Activated CD4-positive, alpha-beta T cell treated with anti-CD3 and anti-CD28 coated beads for 36 hours (primary cell): Measurements from ENCODE around the gene CGGBP1. TPM values are rescaled to one million over a fixed set of nuclear protein-coding genes. Genes with fewer than 3 reads are reported as not detected.
"Not testable (repeated sequence)": the region's sequence is repeated elsewhere in the genome, so short reads cannot be mapped to it uniquely, and the experiment has no call there.

Experiments
- ATAC-seq: fragments of 200-7000 bp; cut with Tn5 transposase; one replicate; pipeline ENCODE4 v1.10.0; 2021; ENCODE audit warnings: mild to moderate bottlenecking, moderate library complexity
- CTCF ChIA-PET: fragments of 350-600 bp; sonication (Branson Sonifier 250); formaldehyde crosslinking; loops from one replicate; lab custom pipeline; 2021; ENCODE audit warnings: antibody characterized with exemption; lab: Charles Lee
- POLR2A ChIA-PET: fragments of 350-600 bp; sonication (Branson Sonifier 250); formaldehyde crosslinking; loops from one replicate; lab custom pipeline; 2021; ENCODE audit warnings: antibody characterized with exemption, inconsistent platforms; lab: Charles Lee
- DNase-seq: peaks from one replicate; pipeline ENCODE4 v3.0.0-alpha.2; 2020
- H3K27ac Mint-ChIP-seq: one replicate; pipeline ENCODE4 v1.8.0; 2021; ENCODE audit warnings: mixed read lengths
- H3K27me3 Mint-ChIP-seq: one replicate; pipeline ENCODE4 v1.8.0; 2021; ENCODE audit warnings: mixed read lengths
- H3K36me3 Mint-ChIP-seq: one replicate; pipeline ENCODE4 v1.8.0; 2021; ENCODE audit warnings: low read depth, mixed read lengths
- H3K4me1 Mint-ChIP-seq: one replicate; pipeline ENCODE4 v1.8.0; 2021; ENCODE audit warnings: mixed read lengths
- H3K4me3 Mint-ChIP-seq: one replicate; pipeline ENCODE4 v1.8.0; 2021; ENCODE audit warnings: mild to moderate bottlenecking, moderate library complexity, mixed read lengths
- H3K9me3 Mint-ChIP-seq: one replicate; pipeline ENCODE4 v1.8.0; 2021; ENCODE audit warnings: low read depth, mixed read lengths
- intact Hi-C, 2 experiments: fragments of 100-400 bp; cut with DNase I in 1 of 2; cut with micrococcal nuclease in 1 of 2; formaldehyde crosslinking; loops; one replicate each; pipeline versions ENCODE4 v1.14.2 to v1.15.1; 2022 to 2024; cut with DNase I, micrococcal nuclease
- total RNA-seq, 2 experiments: library from RNA; stranded (reverse); gene quantifications; one replicate each; pipeline ENCODE4 v1.2.3, GENCODE V29; 2021

Gene CGGBP1
- total RNA-seq, 2 experiments from 2014 or later, result 85.4 to 95.5 TPM

GRCh38 chr3:88034491-88035275 is 24.1 kb downstream of the CGGBP1 start:
- H3K4me1 Mint-ChIP-seq, result peaks cover 29% of the 10 kb centered on the region
- no peaks in the 10 kb centered on the region for H3K27me3 Mint-ChIP-seq
- ATAC-seq, result no peak
- H3K9me3 Mint-ChIP-seq, result no peaks in the 10 kb centered on the region
- H3K36me3 Mint-ChIP-seq, result no peaks in the 10 kb centered on the region
- no peak overlapping the region for H3K27ac Mint-ChIP-seq
- POLR2A ChIA-PET, result no interaction called here
- CTCF ChIA-PET, result interaction anchor here (0.7 to 1.3 kb wide), 3 partner anchors 14 to 20 kb away, joined by 3 to 4 read pairs (median 4); no protein-coding TSS in a partner anchor
- H3K4me3 Mint-ChIP-seq, result no peak overlapping the region
- no peak for DNase-seq
- intact Hi-C loops, result loop anchor here in 1 of 2 experiments (5.0 kb wide), 1 partner anchor 78 kb away; no protein-coding TSS in a partner anchor

- DNase-seq, result no peak
- peaks cover 32% of the 10 kb centered on the region for H3K4me1 Mint-ChIP-seq
- CTCF ChIA-PET, result interaction anchor here (0.8 to 1.3 kb wide), 2 partner anchors 13 to 23 kb away, joined by 3 read pairs; no protein-coding TSS in a partner anchor
Observed at GRCh38 chr3:88033808-88034207, 25.0 kb downstream of the CGGBP1 start.

GRCh38 chr3:88033079-88033478 is 25.7 kb downstream of the CGGBP1 start:
- H3K36me3 Mint-ChIP-seq, result no peaks in the 10 kb centered on the region
- CTCF ChIA-PET, result interaction anchor here (0.8 kb wide), 1 partner anchor 22 kb away, joined by 3 read pairs; no protein-coding TSS in a partner anchor
- POLR2A ChIA-PET, result no interaction called here
- no peak overlapping the region for H3K27ac Mint-ChIP-seq
- H3K4me1 Mint-ChIP-seq, result peaks cover 32% of the 10 kb centered on the region
- no peaks in the 10 kb centered on the region for H3K9me3 Mint-ChIP-seq
- ATAC-seq, result no peak
- no peak overlapping the region for H3K4me3 Mint-ChIP-seq
- intact Hi-C loops, result loop anchor here in 1 of 2 experiments (5.0 kb wide), 1 partner anchor 79 kb away; no protein-coding TSS in a partner anchor
- no peaks in the 10 kb centered on the region for H3K27me3 Mint-ChIP-seq
- no peak for DNase-seq

More at GRCh38 chr3:88033808-88034207, 25.0 kb downstream of the CGGBP1 start:
- H3K4me3 Mint-ChIP-seq, result no peak overlapping the region
- no peaks in the 10 kb centered on the region for H3K27me3 Mint-ChIP-seq
- POLR2A ChIA-PET, result no interaction called here
- H3K27ac Mint-ChIP-seq, result no peak overlapping the region
- no peaks in the 10 kb centered on the region for H3K36me3 Mint-ChIP-seq
- intact Hi-C loops, result loop anchor here in 1 of 2 experiments (5.0 kb wide), 1 partner anchor 78 kb away; no protein-coding TSS in a partner anchor
- no peak for ATAC-seq
- no peaks in the 10 kb centered on the region for H3K9me3 Mint-ChIP-seq

GRCh38 chr3:88032245-88032644 is 26.6 kb downstream of the CGGBP1 start:
- Mint-ChIP-seq H3K36me3 (no peaks in the 10 kb centered on the region), H3K27ac (peak overlapping the region; percentile 87), H3K9me3 (no peaks in the 10 kb centered on the region), H3K27me3 (no peaks in the 10 kb centered on the region), H3K4me3 (peak overlapping the region; percentile 68), H3K4me1 (peaks cover 32% of the 10 kb centered on the region)
- ChIA-PET POLR2A (interaction anchor here (0.9 kb wide), 1 partner anchor 28 kb away, joined by 3 read pairs; no protein-coding TSS in a partner anchor), CTCF (interaction anchor here (0.6 to 2.0 kb wide), 7 partner anchors 15 to 81 kb away, joined by 3 to 6 read pairs (median 3); partner anchors contain the start of gene CGGBP1)
- no peak for DNase-seq
- intact Hi-C loops, result loop anchor here in 1 of 2 experiments (5.0 kb wide), 1 partner anchor 80 kb away; no protein-coding TSS in a partner anchor
- peak; percentile 13 for ATAC-seq

- DNase-seq (peak; percentile 29), ATAC-seq (peak; percentile 88)
- H3K4me1 Mint-ChIP-seq, result peaks cover 32% of the 10 kb centered on the region
- intact Hi-C loops, result loop anchor here (1.0 to 5.0 kb wide), 2 partner anchors 28 to 81 kb away; partner anchors contain the start of genes CGGBP1 (in 1 of the 2) and ZNF654 (in 1 of the 2)
- ChIA-PET CTCF (interaction anchor here (1.0 to 2.0 kb wide), 6 partner anchors 18 to 81 kb away, joined by 3 to 6 read pairs (median 3); partner anchors contain the start of gene CGGBP1), POLR2A (interaction anchor here (0.9 kb wide), 1 partner anchor 29 kb away, joined by 3 read pairs; no protein-coding TSS in a partner anchor)
- H3K27ac Mint-ChIP-seq, result peak overlapping the region; percentile 80
- H3K4me3 Mint-ChIP-seq, result peak overlapping the region; percentile 68
- H3K27me3 Mint-ChIP-seq, result no peaks in the 10 kb centered on the region
- H3K9me3 Mint-ChIP-seq, result no peaks in the 10 kb centered on the region
- no peaks in the 10 kb centered on the region for H3K36me3 Mint-ChIP-seq
Observed at GRCh38 chr3:88031642-88032077, 27.1 kb downstream of the CGGBP1 start.

- DNase-seq (no peak), ATAC-seq (no peak)
- no peaks in the 10 kb centered on the region for H3K36me3 Mint-ChIP-seq
- CTCF ChIA-PET, result interaction anchor here (1.3 kb wide), 1 partner anchor 11 kb away, joined by 6 read pairs; no protein-coding TSS in a partner anchor
- POLR2A ChIA-PET, result no interaction called here
- peaks cover 32% of the 10 kb centered on the region for H3K4me1 Mint-ChIP-seq
- no peaks in the 10 kb centered on the region for H3K27me3 Mint-ChIP-seq
- H3K27ac Mint-ChIP-seq, result no peak overlapping the region
- peak overlapping the region; percentile 33 for H3K4me3 Mint-ChIP-seq
- intact Hi-C loops, result loop anchor here in 1 of 2 experiments (5.0 kb wide), 1 partner anchor 82 kb away; no protein-coding TSS in a partner anchor
- no peaks in the 10 kb centered on the region for H3K9me3 Mint-ChIP-seq
Observed at GRCh38 chr3:88030210-88030609, 28.6 kb downstream of the CGGBP1 start.

GRCh38 chr3:88028876-88029275 is 29.9 kb downstream of the CGGBP1 start:
- ATAC-seq, result no peak
- POLR2A ChIA-PET, result no interaction called here
- Mint-ChIP-seq H3K4me1 (peaks cover 30% of the 10 kb centered on the region), H3K27me3 (no peaks in the 10 kb centered on the region), H3K4me3 (no peak overlapping the region), H3K9me3 (no peaks in the 10 kb centered on the region), H3K36me3 (no peaks in the 10 kb centered on the region), H3K27ac (no peak overlapping the region)
- CTCF ChIA-PET, result interaction anchor here (1.3 to 2.0 kb wide), 3 partner anchors 9 to 85 kb away, joined by 5 to 7 read pairs (median 6); no protein-coding TSS in a partner anchor
- DNase-seq, result no peak
- intact Hi-C loops, result no loop called here

- H3K4me1 Mint-ChIP-seq, result peaks cover 6% of the 10 kb centered on the region
- intact Hi-C loops, result no loop called here
- ChIA-PET CTCF (no interaction called here), POLR2A (no interaction called here)
- no peaks in the 10 kb centered on the region for H3K27me3 Mint-ChIP-seq
- H3K9me3 Mint-ChIP-seq, result peaks cover 2% of the 10 kb centered on the region
- no peak overlapping the region for H3K4me3 Mint-ChIP-seq
- no peak for ATAC-seq
- H3K36me3 Mint-ChIP-seq, result no peaks in the 10 kb centered on the region
- no peak for DNase-seq
- H3K27ac Mint-ChIP-seq, result no peak overlapping the region
Observed at GRCh38 chr3:88025001-88025552, 33.7 kb downstream of the CGGBP1 start.

GRCh38 chr3:88019024-88019423 is 39.8 kb downstream of the CGGBP1 start:
- Mint-ChIP-seq H3K36me3 (no peaks in the 10 kb centered on the region), H3K4me3 (no peak overlapping the region), H3K4me1 (peaks cover 8% of the 10 kb centered on the region), H3K27ac (no peak overlapping the region), H3K27me3 (no peaks in the 10 kb centered on the region), H3K9me3 (peaks cover 2% of the 10 kb centered on the region)
- intact Hi-C loops, result no loop called here
- ChIA-PET POLR2A (no interaction called here), CTCF (interaction anchor here (0.8 to 1.5 kb wide), 3 partner anchors 10 to 247 kb away, joined by 3 to 6 read pairs (median 3); no protein-coding TSS in a partner anchor)
- ATAC-seq, result peak; percentile 57
- DNase-seq, result no peak

GRCh38 chr3:88015656-88016055 is 43.1 kb downstream of the CGGBP1 start:
- H3K9me3 Mint-ChIP-seq, POLR2A ChIA-PET, H3K27me3 Mint-ChIP-seq, H3K4me1 Mint-ChIP-seq, ATAC-seq, DNase-seq, intact Hi-C loops, CTCF ChIA-PET, H3K4me3 Mint-ChIP-seq, H3K36me3 Mint-ChIP-seq, H3K27ac Mint-ChIP-seq: not testable (repeated sequence)

- H3K27me3 Mint-ChIP-seq, result no peaks in the 10 kb centered on the region
- ChIA-PET CTCF (interaction anchor here (0.6 to 1.7 kb wide), 4 partner anchors 11 to 242 kb away, joined by 3 to 5 read pairs (median 4); no protein-coding TSS in a partner anchor), POLR2A (no interaction called here)
- H3K4me3 Mint-ChIP-seq, result no peak overlapping the region
- H3K36me3 Mint-ChIP-seq, result no peaks in the 10 kb centered on the region
- H3K27ac Mint-ChIP-seq, result no peak overlapping the region
- ATAC-seq (no peak), DNase-seq (no peak)
- intact Hi-C loops, result no loop called here
- peaks cover 4% of the 10 kb centered on the region for H3K4me1 Mint-ChIP-seq
- H3K9me3 Mint-ChIP-seq, result no peaks in the 10 kb centered on the region
Observed at GRCh38 chr3:88013592-88013991, 45.2 kb downstream of the CGGBP1 start.
